HG03066 (cell line): Measurements from ENCODE around the gene AMHR2.
"Not testable (repeated sequence)": the region's sequence is repeated elsewhere in the genome, so short reads cannot be mapped to it uniquely, and the experiment has no call there.

Experiments used
- ATAC-seq: cut with Tn5 transposase; IDR thresholded peaks from one replicate; pipeline ENCODE4 v1.9.1; 2021; ENCODE audit warnings: low read depth; ENCODE audit not compliant: unreplicated experiment

AMHR2 gene

GRCh38 chr12:53423597-53423996, at the start of gene AMHR2:
AMHR2 (plus strand) TSS chr12:53423855; CDS start chr12:53423935, 80 bp downstream.
- no peak for ATAC-seq

DNA sequence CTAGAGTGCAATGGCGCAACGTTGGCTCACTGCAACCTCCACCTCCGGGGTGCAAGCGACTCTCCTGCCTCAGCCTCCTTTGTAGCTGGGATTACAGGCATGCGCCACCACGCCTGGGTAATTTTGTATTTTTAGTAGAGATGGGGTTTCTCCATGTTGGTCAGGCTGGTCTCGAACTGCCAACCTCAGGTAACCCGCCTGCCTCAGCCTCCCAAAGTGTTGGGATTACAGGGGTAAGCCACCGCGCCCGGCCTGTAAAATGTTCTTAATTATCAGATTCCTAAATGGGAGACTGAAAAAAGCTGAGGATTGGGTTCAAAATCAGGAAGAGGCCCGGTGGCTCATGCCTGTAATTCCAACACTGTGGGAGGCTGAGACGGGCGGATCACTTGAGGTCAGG, 49.4 kb upstream of the AMHR2 start:
- not testable (repeated sequence) for ATAC-seq

DNA sequence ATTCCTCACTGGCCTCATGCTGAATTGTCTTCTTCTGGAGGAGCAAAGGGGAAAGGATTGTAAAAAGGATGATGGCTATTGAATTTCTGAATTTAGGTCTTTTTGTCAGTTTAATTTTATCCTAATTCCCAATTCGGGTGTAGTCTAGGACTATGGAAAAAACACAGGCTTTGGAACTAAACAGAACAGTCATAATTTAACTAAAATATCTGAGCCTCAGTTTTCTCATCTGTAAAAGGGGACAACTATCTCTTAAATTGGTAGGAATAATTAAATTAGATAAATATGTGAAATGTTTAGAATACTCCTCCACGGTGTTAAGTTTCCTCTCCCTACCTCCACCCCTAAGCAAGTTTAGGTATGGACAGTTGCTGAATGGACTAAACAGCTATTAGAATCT, 46.9 kb upstream of the AMHR2 start:
- ATAC-seq: no peak

DNA sequence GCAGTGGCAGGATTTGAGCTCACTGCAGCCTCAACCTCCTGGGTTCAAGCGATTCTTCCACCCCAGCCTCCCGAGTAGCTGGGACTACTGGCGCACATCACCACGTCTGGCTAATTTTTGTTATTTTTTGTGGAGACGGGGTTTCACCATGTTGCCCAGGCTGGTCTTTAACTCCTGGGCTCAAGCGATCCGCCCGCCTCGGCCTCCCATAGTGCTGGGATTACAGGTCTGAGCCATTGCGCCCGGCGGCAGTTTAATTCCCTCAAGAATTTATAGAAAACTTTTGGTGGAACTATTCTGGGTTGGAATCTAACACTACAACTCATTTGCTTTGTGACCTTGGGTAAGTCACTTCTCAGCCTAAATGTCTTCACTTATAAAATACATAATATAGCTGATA, 45.4 kb upstream of the AMHR2 start:
- no peak for ATAC-seq

- no peak for ATAC-seq
Observed at GRCh38 chr12:53378724-53379388, 44.8 kb upstream of the AMHR2 start.

DNA sequence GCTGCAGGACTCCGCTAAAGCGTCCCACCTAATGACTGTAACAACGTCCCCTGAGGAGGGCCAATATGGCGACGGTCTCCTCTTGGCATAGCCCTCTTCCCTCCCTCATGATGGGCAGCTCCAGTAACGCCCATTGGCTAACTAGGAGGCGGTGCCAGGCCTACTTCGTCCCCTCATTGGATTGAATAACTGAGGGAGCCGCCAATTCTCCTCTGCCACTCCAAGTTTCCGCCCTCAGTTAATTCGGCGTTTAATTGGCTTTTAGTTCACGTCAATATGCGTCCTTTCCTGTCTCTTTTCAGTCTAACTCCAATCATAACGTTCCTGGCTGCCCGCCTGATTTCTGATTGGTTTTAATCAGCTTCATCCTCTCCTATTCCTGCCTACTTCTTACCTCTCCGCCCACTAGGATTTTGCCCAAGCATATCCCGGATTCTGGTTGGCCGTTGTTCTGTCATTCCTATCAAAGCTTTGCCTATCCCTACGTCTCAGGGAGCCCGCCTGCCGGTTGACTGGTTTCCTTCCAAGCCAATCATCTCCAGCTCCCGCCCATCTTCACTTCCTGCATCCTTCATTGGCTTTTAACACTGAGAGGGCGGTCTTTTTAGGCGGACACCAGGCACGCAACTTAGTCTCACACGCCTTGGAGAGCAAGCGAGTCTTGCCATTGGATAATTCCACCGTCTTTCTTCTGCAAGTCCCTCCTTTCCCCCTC, 44.1 kb upstream of the AMHR2 start:
- ATAC-seq: peak; percentile 63

DNA sequence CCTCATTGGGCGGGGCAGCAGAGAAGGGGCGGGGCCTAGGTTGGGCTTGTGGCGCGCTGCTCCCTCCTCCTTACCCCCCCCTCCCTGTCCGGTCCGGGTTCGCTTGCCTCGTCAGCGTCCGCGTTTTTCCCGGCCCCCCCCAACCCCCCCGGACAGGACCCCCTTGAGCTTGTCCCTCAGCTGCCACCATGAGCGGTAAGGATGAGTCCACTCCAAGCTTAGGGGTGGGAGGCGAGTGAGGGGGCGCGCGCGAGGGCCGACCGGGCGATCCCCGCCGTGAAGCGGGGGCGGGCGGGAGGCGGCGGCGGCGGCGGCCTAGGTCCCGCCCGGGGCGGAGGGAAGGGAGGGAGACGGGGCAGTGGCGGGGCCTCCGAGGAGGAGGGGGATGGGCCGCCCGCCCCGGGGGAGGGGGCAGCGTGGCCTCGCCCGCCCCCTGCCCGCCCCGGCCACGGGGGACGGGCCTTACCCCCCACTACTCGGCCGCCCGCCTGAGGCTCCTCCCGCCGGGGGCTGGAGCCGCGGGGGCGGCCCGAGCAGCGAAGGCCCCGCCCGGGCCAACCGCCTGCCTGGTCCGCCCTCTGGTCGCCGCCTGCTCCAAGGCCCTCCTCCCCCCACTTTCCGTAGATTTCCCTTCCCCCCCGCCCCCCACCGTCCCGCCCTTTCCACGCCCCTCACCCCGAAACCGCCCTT, 43.4 kb upstream of the AMHR2 start, which contains the start of gene SP1:
TSS of gene SP1 (plus strand) at position 73 of the 690 bp plus-strand sequence. CDS start at position 189, 116 bp downstream.
- ATAC-seq: peak; percentile 32

DNA sequence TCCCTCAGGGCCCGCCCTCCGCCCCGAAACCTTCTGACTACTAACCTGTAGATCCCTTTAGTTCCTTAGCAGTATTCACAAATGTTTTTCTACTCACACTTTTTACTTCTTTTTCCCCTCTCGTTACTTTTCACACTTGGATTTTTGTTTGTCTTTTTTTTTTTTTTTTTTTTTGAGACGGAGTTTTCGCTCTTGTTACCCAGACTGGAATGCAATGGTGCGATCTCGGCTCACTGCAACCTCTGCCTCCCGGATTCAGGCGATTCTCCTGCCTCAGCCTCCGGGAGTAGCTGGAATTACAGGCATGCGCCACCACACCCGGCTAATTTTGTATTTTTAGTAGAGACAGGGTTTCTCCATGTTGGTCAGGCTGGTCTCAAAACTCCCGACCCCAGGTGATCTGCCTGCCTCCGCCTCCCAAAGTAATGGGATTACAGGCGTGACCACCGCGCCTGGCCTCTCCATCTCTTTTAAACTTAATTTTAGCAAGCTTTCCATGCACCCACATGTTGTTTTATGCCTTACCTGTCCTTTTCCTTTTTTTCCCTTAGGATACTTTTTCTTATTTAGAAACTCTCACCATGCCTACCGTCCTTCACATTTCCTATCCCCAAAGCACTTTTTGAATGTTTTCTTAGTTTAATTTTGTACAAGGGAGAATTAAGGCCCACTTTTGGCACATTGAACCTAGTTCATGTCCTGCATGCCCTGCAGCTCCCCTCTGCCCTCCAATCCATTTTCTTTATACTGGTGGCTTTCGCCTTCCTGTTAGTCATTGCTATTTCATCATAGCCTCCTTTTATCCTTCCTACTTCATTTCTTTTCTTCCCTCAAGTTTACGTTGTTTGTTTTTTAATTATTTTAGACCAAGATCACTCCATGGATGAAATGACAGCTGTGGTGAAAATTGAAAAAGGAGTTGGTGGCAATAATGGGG, 42.6 kb upstream of the AMHR2 start:
- no peak for ATAC-seq

DNA sequence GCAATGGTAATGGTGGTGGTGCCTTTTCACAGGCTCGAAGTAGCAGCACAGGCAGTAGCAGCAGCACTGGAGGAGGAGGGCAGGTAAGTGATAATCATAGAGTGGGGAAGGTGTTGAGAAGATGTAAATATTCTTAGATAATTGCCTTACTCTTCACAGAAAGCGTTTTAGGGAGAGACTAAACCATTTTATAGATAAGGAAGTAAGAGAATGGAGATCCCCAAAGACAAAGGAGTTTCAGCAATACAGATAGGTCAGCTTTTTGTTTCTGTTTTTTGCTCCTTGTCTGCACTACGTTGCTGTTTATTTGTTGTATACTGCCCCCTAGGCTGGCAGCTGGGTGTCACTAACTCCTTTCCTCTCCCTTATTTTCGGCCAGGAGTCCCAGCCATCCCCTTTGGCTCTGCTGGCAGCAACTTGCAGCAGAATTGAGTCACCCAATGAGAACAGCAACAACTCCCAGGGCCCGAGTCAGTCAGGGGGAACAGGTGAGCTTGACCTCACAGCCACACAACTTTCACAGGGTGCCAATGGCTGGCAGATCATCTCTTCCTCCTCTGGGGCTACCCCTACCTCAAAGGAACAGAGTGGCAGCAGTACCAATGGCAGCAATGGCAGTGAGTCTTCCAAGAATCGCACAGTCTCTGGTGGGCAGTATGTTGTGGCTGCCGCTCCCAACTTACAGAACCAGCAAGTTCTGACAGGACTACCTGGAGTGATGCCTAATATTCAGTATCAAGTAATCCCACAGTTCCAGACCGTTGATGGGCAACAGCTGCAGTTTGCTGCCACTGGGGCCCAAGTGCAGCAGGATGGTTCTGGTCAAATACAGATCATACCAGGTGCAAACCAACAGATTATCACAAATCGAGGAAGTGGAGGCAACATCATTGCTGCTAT, 41.7 kb upstream of the AMHR2 start:
- no peak for ATAC-seq

GRCh38 chr12:53383258-53383657, 40.4 kb upstream of the AMHR2 start:
- no peak for ATAC-seq

DNA sequence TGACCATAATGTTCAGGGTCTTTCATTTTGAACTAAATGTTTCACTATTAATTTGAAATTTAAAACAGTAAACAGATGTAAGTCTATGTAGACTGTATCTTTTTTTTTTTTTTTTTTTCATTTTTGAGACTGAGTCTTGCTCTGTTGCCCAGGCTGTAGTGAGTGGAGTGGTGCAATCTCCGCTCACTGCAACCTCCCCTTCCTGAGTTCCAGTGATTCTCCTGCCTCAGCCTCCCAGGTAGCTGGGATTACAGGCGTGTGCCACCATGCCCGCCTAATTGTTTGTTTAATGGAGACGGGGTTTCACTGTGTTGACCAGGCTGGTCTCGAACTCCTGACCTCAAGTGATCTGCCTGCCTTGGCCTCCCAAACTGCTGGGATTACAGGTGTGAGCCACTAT, 37.3 kb upstream of the AMHR2 start:
- not testable (repeated sequence) for ATAC-seq

DNA sequence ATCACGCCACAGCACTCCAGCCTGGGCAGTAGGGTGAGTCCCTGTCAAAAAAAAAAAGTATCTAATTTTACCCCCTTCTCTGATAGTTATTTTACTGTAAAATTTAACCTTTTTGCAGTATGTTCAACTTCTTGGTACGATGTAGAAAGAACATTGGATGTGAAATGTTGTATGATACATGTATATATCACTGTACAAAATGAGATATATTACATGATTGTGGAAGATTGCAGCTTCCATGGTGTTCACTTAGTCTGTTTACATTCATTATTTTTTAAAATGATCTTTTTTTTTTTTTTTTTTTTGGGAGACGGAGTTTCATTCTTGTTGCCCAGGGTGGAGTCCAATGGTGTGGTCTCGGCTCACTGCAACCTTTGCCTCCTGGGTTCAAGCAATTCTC, 34.7 kb upstream of the AMHR2 start:
- no peak for ATAC-seq

GRCh38 chr12:53389702-53390101, 34.0 kb upstream of the AMHR2 start:
- ATAC-seq: no peak

DNA sequence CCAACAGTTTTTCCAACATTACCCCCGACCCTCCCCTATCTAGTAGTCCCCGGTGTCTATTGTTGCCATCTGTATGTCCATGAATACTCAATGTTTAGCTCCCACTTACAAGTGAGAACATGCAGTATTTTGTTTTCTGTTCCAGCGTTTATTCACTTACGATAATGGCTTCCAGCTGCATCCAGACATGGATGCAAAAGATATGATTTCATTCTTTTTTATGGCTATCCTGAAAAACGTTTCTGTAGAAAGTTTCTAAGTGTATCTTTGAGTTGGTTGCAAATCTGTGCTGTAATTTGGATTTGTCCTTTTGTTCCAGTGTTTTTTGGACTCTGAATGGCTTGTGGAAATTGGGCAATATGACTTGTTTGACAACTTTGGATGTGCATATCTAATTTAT, 31.9 kb upstream of the AMHR2 start:
- ATAC-seq: no peak

GRCh38 chr12:53399896-53400295, 23.8 kb upstream of the AMHR2 start:
- ATAC-seq: no peak

DNA sequence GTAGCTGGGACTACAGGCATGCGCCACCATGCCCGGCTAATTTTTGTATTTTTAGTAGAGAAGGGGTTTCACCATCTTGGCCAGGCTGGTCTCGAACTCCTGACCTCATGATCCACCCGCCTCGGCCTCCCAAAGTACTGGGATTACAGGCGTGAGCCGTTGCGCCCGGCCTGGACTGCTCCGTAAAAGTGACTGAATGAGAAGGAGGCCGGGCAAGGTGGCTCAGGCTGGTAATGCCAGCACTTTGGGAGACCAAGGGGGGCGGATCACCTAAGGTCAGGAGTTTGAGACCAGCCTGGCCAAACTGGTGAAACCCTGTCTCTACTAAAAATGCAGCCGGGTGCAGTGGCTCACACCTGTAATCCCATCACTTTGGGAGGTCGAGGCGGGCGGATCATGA, 21.3 kb upstream of the AMHR2 start:
- not testable (repeated sequence) for ATAC-seq

DNA sequence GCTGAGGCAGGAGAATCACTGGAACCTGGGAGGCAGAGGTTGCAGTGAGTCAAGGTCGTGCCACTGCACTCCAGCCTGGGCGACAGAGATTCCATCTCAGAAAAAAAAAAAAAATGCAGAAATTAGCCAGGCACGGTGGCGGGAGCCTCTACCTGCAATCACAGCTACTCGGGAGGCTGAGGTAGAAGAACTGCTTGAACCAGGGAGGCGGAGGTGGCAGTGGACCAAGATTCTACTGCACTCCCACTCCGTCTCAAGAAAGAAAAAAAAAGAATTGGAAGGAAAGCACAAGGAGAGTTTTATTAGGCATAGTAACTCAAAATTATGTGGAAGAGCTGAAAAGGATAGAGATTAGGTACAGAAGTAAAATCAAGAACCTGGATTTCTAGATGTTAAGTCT, 20.8 kb upstream of the AMHR2 start:
- ATAC-seq: no peak

GRCh38 chr12:53410951-53411350, 12.7 kb upstream of the AMHR2 start:
- ATAC-seq: no peak

DNA sequence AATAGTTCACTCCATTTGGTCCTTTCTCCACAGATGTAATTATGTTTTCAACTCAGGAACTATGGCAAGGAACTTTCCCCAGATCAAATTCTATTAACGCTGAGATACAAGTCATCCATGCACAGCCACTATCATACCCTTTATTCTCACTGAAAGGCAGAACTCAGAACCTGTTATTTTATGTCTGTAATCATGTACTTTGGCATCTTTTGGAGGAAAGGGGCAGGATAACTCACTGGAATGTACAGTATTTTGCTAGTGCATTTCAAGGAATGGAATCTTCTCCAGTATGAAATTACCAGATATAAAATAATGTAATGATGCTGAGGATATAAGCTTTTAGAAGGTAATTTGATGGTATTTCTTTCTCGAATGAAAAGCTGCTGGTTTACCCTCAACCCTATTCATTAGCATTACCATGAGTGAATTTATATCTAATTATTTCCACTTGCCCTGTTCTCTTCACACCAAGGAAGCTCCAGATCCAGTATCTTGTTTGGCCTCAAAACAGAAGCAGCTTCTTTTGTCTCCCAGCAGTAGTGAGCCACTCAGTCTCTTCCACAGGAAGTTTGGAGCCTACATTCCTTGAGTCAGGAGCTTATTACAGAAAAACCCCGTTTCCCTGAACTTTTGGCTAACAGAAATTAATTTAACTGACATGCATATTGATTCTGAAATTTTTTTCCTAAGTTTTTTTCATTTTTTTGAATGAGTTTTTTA, 10.0 kb upstream of the AMHR2 start:
- ATAC-seq: no peak
